GM12873 (cell line): ENCODE measurements around the gene PNPO.

Source experiments
- CTCF ChIP-seq: IDR thresholded peaks from 2 replicates; pipeline ENCODE4 v1.5.1; 2012; ENCODE audit warnings: low read depth, mild to moderate bottlenecking, moderate library complexity, low read length, control low read depth; ENCODE audit not compliant: insufficient read depth; ENCODE audit errors: missing control alignments

The PNPO gene

GRCh38 chr17:47946929-47947397, 5.6 kb downstream of the PNPO start:
- peak; percentile 87 for TF ChIP-seq CTCF

- TF ChIP-seq CTCF = no peak
These were observed 7.4 kb downstream of the PNPO start for GRCh38 chr17:47948706-47949196.

- TF ChIP-seq CTCF = peak; percentile 90
These were observed 7.9 kb downstream of the PNPO start for GRCh38 chr17:47949197-47949759.

GRCh38 chr17:47949946-47950345, 8.6 kb downstream of the PNPO start:
- TF ChIP-seq CTCF = no peak

- no peak for TF ChIP-seq CTCF
These were observed 9.1 kb downstream of the PNPO start for GRCh38 chr17:47950448-47950847.

- TF ChIP-seq CTCF = no peak
These were observed 11.0 kb downstream of the PNPO start for GRCh38 chr17:47952171-47953021.

GRCh38 chr17:47953909-47954308, 12.5 kb downstream of the PNPO start:
- no peak for TF ChIP-seq CTCF
